Measurements from ENCODE around the gene UBA1.

Gene UBA1

DNA sequence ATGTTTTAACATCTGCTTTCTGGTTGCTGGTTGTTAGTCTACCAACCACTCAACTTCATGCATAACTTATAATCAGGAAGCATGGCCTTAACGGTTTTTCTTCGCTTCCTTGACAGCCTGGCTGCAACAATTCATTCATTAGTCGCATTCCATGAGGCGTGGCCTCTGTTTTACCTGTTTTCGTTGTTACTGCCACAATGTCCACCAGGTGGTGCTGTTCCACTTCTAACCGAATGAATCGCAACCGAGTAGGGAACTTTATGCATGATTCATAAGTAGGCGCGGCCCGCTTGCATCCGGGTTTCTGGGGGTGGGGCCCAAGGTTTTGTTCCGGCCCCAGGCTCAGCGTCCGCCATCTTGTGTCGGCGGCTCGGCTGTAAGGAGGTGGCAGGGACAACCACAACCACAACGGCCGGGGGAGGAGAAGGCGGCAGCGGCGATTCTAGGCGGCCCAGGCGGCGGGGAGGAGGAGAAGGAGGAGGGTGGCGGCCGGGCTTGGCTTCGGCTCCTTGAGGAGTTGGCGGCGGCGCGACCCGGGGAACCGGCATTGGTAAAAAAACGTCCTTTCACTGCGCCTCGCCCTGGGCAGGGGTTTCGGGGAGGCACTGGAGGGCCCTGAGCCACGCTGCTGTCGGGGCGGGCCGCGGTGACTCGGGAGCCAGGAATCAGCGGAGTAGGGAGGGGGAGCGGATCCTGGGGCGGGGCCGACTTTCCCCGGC, at the start of gene UBA1:
Gene UBA1 (plus strand): TSS at position 355 of the 719 bp plus-strand sequence. CDS start 4,974 bp downstream, outside the sequence.
- Mint-ChIP-seq H3K9me3 (no peaks in the 10 kb centered on the region), H3K27me3 (no peaks in the 10 kb centered on the region), H3K27ac (peak within 1 kb of the TSS; percentile 86), H3K4me1 (peaks cover 60% of the 10 kb centered on the region), H3K36me3 (ENCODE audit: low read depth) (peaks cover 28% of the 10 kb centered on the region), H3K4me3 (peak within 1 kb of the TSS; percentile 90)
- peak; percentile 56 for ATAC-seq
- DNase-seq: peak; percentile 87

DNA sequence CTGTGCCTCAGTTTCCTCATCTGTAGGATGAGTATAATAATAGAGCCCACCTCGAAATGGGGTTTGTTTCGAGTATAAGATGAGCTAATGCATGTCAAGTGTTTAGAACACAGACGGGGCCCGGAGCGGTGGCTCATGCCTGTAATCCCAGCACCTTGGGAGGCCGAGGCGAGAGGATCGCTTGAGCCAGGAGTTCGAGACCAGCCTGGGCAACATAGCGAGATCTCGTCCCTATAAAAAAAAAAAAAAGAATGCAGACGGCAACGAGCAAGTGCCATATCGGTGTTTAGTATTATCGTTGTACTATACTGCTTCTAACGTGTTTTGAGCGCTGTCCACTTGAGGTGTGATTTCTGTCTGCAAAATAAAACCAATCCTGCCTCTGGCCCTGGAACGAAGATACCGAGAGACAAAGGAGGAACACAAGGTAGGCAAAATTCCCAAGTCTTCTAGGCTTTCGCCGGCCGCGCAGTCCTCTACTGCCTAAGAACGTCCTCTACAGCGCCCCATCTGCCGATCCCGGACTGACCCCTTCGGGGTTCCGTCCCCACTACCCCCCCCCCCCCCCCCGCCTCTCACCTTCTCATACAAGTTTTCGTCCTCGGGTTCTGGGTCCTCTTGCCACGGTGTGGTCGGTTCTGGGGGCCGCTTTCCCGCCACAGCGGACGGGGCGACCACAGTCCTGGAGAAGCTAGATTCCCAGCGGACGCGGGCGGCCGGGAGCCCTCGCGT, 49.6 kb upstream of the UBA1 start:
- peak; percentile 26 for DNase-seq
- Mint-ChIP-seq H3K27me3 (no peaks in the 10 kb centered on the region), H3K27ac (peak overlapping the region; percentile 99), H3K4me1 (peaks cover 28% of the 10 kb centered on the region), H3K4me3 (peak overlapping the region; percentile 97), H3K9me3 (no peaks in the 10 kb centered on the region), H3K36me3 (ENCODE audit: low read depth) (peaks cover 25% of the 10 kb centered on the region)
- no peak for ATAC-seq

DNA sequence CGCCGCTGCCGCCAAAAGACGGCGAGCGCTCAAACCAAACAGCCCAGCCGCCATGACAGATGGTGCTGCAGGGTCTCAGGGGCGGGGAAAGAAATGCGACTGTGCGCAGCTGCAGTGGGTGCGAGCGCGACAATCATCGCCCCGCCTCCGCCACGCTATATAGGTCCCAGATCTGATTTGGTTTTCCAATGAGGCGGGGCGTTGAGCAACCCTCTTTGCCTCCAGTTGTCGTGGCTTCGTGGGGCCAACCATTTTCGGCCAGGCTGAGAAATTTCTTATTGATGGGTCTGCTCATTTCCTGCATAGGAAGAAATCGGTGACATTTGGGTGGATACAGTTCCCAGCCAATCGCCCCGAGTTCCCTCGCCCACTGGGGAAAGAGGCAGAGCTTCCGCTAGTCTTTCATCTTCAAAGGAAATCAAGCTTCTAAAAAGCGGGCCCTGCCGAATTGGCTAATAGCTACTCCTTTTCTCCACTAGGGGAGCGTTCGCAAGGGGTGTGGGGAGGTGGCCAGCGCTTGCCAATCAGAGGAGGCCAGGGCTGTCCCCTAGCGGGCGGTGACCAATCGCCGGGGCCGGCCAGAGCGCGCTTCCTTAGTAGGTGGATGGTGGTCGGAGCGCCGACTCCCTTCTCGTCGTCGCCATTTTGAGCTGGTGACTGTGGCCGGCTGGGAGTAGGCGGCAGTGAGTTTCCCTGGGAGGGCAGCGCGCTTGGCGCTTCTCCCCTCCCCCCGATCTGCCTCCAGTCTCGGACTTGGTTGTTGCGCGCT, 48.8 kb upstream of the UBA1 start, which contains the start of the genes NDUFB11 and RBM10:
Gene NDUFB11 (minus strand): TSS at position 77 of the 769 bp plus-strand sequence. CDS start 23 bp downstream, at position 54.
Gene RBM10 (plus strand): TSS at position 596 of the 769 bp plus-strand sequence. CDS start 2,261 bp downstream, outside the sequence.
- H3K36me3 Mint-ChIP-seq (ENCODE audit: low read depth): peaks cover 23% of the 10 kb centered on the region
- H3K4me3 Mint-ChIP-seq: peak within 1 kb of the TSS; percentile 97
- no peaks in the 10 kb centered on the region for H3K27me3 Mint-ChIP-seq
- no peaks in the 10 kb centered on the region for H3K9me3 Mint-ChIP-seq
- peak; percentile 96 for ATAC-seq
- peak within 1 kb of the TSS; percentile 99 for H3K27ac Mint-ChIP-seq
- peak; percentile 86 for DNase-seq
- peaks cover 30% of the 10 kb centered on the region for H3K4me1 Mint-ChIP-seq

DNA sequence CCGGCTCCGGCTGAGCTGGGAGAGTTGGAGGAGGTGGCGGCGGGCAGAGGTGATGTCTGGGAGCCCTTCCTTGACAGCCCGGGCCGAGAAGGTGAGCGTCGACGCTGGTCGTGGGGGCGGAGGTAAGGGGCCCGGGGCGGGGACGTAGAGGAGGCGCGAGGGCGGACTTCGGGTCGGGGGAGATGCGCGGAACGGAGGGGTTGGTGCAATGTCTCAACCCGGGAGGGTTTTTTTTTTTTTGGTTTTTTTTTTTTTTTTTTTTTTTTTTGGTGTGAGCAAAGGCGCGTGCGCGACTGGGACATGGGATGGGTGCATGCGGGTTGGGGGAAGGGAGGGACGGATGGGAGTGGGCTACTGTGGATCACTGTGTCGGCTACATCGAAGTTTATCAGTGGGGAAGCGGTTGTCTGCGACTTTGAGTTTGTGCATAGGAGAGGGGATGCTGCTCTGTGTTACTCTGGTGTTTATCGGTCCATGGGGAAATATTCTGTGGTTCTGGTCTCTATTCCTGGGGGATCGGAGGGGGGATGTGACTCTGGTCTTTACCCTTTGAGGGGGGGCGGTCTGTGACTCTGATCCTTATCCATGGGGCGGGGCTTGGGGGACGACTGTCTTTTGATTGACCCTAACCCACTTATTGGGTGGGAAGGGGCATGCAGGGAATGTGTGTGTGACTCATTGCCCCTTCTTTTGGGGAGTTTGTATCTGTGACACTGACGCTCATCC, 48.1 kb upstream of the UBA1 start:
- no peak for DNase-seq
- Mint-ChIP-seq H3K4me1 (peaks cover 33% of the 10 kb centered on the region), H3K9me3 (no peaks in the 10 kb centered on the region), H3K27ac (peak overlapping the region; percentile 99), H3K4me3 (peak overlapping the region; percentile 97), H3K36me3 (ENCODE audit: low read depth) (peaks cover 28% of the 10 kb centered on the region), H3K27me3 (no peaks in the 10 kb centered on the region)
- ATAC-seq: peak; percentile 2

DNA sequence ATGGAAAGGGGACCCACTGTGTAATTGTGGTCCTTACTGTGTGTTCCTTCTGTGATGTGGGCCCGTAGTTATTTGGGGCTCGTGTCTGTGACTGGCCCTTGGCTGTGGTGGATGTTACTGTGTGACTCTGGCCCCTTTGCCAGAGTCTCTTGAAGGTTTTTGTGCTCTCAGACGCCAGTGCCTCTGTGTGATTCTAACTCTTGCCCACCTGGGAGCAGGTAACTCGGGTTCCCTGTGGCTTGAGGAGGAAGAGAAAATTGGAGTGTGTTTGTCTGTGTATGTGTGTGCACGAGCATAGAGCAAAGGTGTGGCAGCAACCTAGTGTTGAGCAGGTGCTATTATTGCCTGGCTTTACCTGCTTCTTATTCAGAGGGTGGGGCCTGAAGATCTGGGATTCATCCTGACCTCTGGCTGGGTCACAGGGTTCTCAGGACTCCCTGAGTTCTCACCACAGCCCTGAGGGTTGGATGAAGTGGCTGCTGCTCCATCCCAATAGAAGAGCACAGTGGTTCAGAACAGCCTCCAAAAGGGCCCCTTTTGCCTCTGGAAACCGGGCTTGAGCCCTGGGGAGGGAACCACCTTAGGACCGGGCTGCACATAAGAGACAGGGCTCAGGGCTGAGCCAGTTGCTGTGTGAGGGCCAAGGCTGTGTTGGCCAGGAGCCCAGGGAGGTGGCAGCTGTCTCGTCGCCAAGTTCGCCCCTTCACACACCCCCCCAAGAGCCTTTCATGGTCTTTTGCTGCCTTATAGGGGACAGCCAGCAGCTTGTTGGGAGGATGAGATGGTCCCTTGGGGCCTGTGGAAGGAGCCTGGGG, 47.3 kb upstream of the UBA1 start:
- no peaks in the 10 kb centered on the region for H3K27me3 Mint-ChIP-seq
- H3K4me1 Mint-ChIP-seq: peaks cover 34% of the 10 kb centered on the region
- H3K27ac Mint-ChIP-seq: peak overlapping the region; percentile 99
- DNase-seq (no peak), ATAC-seq (no peak)
- peaks cover 30% of the 10 kb centered on the region for H3K36me3 Mint-ChIP-seq (ENCODE audit: low read depth)
- H3K9me3 Mint-ChIP-seq: no peaks in the 10 kb centered on the region
- peak overlapping the region; percentile 97 for H3K4me3 Mint-ChIP-seq

GRCh38 chrX:47146936-47147859, 46.4 kb upstream of the UBA1 start:
- Mint-ChIP-seq H3K36me3 (ENCODE audit: low read depth) (peaks cover 34% of the 10 kb centered on the region), H3K4me1 (peaks cover 37% of the 10 kb centered on the region), H3K27ac (peak overlapping the region; percentile 56), H3K9me3 (no peaks in the 10 kb centered on the region), H3K27me3 (no peaks in the 10 kb centered on the region), H3K4me3 (peak overlapping the region; percentile 34)
- ATAC-seq (no peak), DNase-seq (no peak)

DNA sequence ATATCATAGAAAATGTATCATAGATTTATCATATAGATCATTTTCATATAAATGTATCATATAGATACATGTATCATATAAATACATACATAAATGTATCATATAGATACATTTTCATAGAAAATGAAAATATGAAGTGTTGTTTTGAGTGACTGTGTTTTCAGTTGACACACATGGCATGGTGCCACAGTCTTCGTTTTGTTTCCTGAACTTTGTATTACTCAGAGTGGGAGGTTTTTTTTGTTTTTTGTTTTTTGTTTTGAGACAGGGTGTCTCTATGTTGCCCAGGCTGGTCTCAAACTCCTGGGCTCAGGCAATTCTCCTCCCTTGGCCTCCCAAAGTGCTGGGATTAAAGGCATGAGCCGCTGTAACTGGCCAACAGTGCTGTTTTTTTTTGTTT, 44.7 kb upstream of the UBA1 start:
- peaks cover 27% of the 10 kb centered on the region for H3K36me3 Mint-ChIP-seq (ENCODE audit: low read depth)
- H3K9me3 Mint-ChIP-seq: no peaks in the 10 kb centered on the region
- H3K4me3 Mint-ChIP-seq: no peak overlapping the region
- H3K27ac Mint-ChIP-seq: no peak overlapping the region
- no peaks in the 10 kb centered on the region for H3K27me3 Mint-ChIP-seq
- DNase-seq (no peak), ATAC-seq (no peak)
- peaks cover 31% of the 10 kb centered on the region for H3K4me1 Mint-ChIP-seq

GRCh38 chrX:47151435-47151834, 42.2 kb upstream of the UBA1 start:
- ATAC-seq: no peak
- H3K9me3 Mint-ChIP-seq: no peaks in the 10 kb centered on the region
- H3K4me3 Mint-ChIP-seq: no peak overlapping the region
- peaks cover 26% of the 10 kb centered on the region for H3K36me3 Mint-ChIP-seq (ENCODE audit: low read depth)
- no peak for DNase-seq
- peaks cover 26% of the 10 kb centered on the region for H3K4me1 Mint-ChIP-seq
- H3K27ac Mint-ChIP-seq: peak overlapping the region; percentile 35
- H3K27me3 Mint-ChIP-seq: no peaks in the 10 kb centered on the region

GRCh38 chrX:47156611-47157520, 36.8 kb upstream of the UBA1 start:
- H3K27me3 Mint-ChIP-seq: no peaks in the 10 kb centered on the region
- no peak overlapping the region for H3K4me3 Mint-ChIP-seq
- no peak for ATAC-seq
- no peak for DNase-seq
- H3K27ac Mint-ChIP-seq: no peak overlapping the region
- no peaks in the 10 kb centered on the region for H3K4me1 Mint-ChIP-seq
- H3K36me3 Mint-ChIP-seq (ENCODE audit: low read depth): peaks cover 17% of the 10 kb centered on the region
- no peaks in the 10 kb centered on the region for H3K9me3 Mint-ChIP-seq

- no peaks in the 10 kb centered on the region for H3K9me3 Mint-ChIP-seq
- ATAC-seq (no peak), DNase-seq (no peak)
- H3K4me1 Mint-ChIP-seq: no peaks in the 10 kb centered on the region
- no peak overlapping the region for H3K27ac Mint-ChIP-seq
- peaks cover 19% of the 10 kb centered on the region for H3K36me3 Mint-ChIP-seq (ENCODE audit: low read depth)
- no peaks in the 10 kb centered on the region for H3K27me3 Mint-ChIP-seq
- no peak overlapping the region for H3K4me3 Mint-ChIP-seq
These were observed 35.5 kb upstream of the UBA1 start for GRCh38 chrX:47158131-47158530.

DNA sequence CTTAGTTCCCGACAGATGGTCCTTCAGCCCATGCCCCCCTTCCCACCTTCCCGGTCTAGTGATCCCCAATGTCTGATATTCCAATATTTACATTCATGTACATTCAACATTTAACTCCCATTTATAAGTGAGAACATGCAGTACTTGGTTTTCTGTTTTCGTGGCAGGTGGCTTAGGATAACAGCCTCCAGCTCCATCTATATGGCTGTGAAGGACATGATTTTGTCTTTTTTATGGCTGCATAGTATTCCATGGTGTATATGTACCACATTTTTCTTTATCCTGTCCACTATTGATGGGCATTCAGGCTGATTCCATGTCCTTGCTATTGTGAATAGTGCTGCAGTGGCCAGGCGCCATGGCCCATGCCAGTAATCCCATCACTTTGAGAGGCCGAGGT, 34.8 kb upstream of the UBA1 start:
- Mint-ChIP-seq H3K27ac (no peak overlapping the region), H3K36me3 (ENCODE audit: low read depth) (peaks cover 19% of the 10 kb centered on the region)
- DNase-seq: no peak

DNA sequence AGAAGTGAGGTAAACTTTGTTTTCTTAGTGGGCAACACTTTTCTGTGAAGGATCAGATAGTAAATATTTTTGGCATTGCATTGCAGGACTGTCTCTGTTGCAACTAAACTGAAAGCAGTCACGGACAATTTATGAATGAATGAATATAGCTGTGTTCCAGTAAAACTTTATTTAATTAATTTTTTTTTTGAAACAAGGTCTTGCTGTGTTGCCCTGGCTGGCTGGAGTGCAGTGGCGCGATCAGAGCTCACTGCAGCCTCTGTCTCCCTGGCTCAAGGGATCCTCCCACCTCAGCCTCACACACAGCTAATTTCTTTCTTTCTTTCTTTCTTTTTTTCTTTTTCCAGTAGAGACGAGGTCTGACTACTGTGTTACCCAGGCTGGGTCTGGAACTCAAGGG, 32.8 kb upstream of the UBA1 start:
- ATAC-seq: no peak
- no peak for DNase-seq
- H3K27me3 Mint-ChIP-seq: no peaks in the 10 kb centered on the region
- H3K4me3 Mint-ChIP-seq: no peak overlapping the region
- no peaks in the 10 kb centered on the region for H3K9me3 Mint-ChIP-seq
- H3K27ac Mint-ChIP-seq: no peak overlapping the region
- H3K36me3 Mint-ChIP-seq (ENCODE audit: low read depth): peaks cover 20% of the 10 kb centered on the region
- H3K4me1 Mint-ChIP-seq: no peaks in the 10 kb centered on the region

More for the DNA sequence above, 34.8 kb upstream of the UBA1 start:
- H3K4me1 Mint-ChIP-seq: no peaks in the 10 kb centered on the region
- no peak for ATAC-seq
- H3K9me3 Mint-ChIP-seq: no peaks in the 10 kb centered on the region
- H3K4me3 Mint-ChIP-seq: no peak overlapping the region
- H3K27me3 Mint-ChIP-seq: no peaks in the 10 kb centered on the region

Measured in activated naive CD8-positive, alpha-beta T cell treated with anti-CD3 and anti-CD28 coated beads, Interleukin-2, amount 50 U/mL, for 24 hours (primary cell).